Bladder microvascular endothelial cell (primary cell): ENCODE results near the gene ARPP19. TPM values are rescaled to one million over a fixed set of nuclear protein-coding genes. Genes with fewer than 3 reads are reported as not detected.

Source experiments
- total RNA-seq: library from RNA; depleted of rRNA; stranded (reverse); fragments of >200 nt; gene quantifications from 2 replicates; pipeline ENCODE4 v1.2.3, GENCODE V29; 2014

ARPP19 gene, protein sequence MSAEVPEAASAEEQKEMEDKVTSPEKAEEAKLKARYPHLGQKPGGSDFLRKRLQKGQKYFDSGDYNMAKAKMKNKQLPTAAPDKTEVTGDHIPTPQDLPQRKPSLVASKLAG
- total RNA-seq, result 92.3 and 138 TPM in 2 replicates

DNA sequence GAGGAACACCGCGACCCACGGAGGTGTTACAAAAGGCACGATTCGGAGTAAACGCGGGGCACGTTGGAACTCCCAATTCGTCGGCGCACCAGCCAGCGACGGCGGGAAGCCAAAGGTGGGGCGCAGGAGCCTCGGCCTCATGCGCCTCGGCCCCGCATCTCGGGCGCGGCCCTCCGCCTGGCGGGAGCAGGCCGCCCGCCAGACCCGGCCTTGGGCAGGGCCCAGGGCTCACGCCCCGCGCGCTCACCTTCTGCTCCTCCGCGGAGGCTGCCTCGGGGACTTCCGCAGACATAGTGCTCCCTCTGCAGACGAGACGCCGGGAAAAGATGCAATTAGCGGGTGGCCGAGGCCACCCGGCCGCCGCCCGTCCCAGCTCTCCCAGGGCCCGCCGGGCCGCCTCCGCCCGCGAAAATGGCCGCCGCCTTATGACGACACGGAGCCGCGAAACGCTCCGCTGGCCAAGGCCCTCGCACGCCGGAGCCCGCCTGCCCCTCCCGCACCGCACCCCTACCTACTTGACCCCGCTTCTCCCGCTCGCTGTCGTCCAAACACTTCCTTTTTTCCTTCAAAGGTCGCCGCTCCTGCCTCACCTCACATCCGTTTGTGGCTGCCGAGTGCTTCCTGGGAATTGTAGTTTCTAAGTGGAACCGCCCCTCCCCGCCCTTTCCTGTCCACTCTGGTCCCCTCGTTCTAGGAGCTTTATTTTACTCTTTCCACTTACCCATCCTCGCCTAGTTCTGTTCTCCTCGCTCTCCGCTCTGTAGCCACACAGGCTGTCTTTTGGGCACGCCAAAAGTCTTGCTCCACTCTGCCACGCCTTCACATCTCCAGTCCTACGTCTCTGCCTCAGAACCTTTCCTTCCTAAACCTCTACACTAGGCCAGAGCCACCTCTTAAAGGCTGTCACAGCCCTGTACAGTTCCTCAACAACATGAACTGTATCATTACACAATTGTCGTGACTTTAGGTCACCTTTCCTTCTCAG lies at the start of gene ARPP19:
ARPP19 (minus strand) TSS at position 430 of the 985 bp plus-strand sequence; CDS start at position 292, 138 bp downstream.

DNA sequence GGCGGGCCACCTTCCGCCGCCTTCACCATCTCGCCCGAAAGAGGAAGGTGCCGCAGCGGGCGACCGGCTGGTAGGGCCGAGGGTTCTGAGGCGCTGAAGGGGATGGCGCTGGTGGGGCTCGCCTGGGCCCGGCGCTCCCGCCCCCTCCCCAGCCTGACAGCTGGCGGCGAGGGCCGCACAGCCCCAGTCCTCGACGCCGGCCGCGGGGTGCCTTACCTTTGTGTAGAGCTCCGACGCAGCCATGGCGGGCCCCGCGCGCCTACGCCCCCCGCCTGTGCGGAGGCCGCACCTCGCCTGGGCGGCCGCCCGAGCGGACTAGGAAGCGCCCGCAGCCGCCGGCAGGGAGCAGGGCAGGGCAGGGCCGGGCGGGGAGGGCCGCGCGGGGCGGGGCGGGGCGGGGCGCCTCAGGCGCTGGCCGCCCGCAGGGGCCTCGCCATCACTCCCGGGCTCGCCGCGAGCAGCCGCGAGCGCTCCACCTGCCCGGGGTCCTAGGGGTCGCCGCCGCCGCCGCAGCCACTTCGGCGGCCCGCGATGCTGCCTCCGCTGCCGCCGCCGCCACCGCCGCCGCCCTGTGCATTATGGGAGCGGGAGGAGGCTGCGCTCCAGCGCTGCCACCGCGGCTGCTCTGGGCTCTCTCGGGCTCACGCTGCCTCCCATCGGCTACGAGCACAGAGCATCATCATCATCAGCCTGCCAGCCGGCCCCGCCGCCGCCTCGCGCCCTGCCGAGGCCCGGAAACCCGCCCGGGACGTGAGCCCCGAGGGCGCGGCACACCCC lies 40.1 kb downstream of the ARPP19 start, which contains the start of gene MYO5A:
MYO5A (minus strand) TSS at position 317 of the 777 bp plus-strand sequence; CDS start at position 243, 74 bp downstream.

Other genes with a start within 250 kb of the ARPP19 start
- 58.1 and 70.1 TPM in 2 replicates for gene MYO5A, start 40.1 kb downstream of the ARPP19 start, total RNA-seq
- gene ATOSA, start 110.4 kb upstream of the ARPP19 start, total RNA-seq, result 56.2 and 101 TPM in 2 replicates
- gene ONECUT1, start 221.3 kb upstream of the ARPP19 start, total RNA-seq, result not detected in 2 replicates